Heart left ventricle (tissue), 16 donors: ENCODE measurements around the gene KNSTRN. TPM values are rescaled to one million over a fixed set of nuclear protein-coding genes. Genes with fewer than 3 reads are reported as not detected.

Experiments
- ATAC-seq, 4 donors: fragments of 200-7000 bp; cut with Tn5 transposase; one replicate each; pipeline ENCODE4 v1.9.1; 2020 to 2022; ENCODE audit warnings: moderate library complexity in 4 of 4, mild to moderate bottlenecking in 3 of 4, moderate number of reproducible peaks in 1 of 4
- DNase-seq, 5 donors: peaks; one replicate each; pipeline ENCODE4 v3.0.0-alpha.2; 2020
- H3K27ac ChIP-seq, 12 donors: fragments of 200-600 bp; sonication (generic) in 4 of 12; one replicate each; pipeline versions ENCODE4 v1.5.0 to v1.8.0; 2016 to 2022; ENCODE audit warnings: mild to moderate bottlenecking in 2 of 12
- H3K27me3 ChIP-seq, 9 donors: fragments of 200-600 bp; sonication (generic) in 2 of 9; one replicate each; pipeline versions ENCODE4 v1.5.1 to v1.8.0; 2016 to 2022; ENCODE audit warnings: mild to moderate bottlenecking in 3 of 9
- H3K36me3 ChIP-seq, 9 donors: fragments of 200-600 bp; sonication (generic) in 2 of 9; one replicate each; pipeline versions ENCODE4 v1.5.0 to v1.8.0; 2018 to 2022; ENCODE audit warnings: mild to moderate bottlenecking in 2 of 9
- H3K4me1 ChIP-seq, 12 donors: fragments of 200-600 bp; sonication (generic) in 4 of 12; one replicate each; pipeline versions ENCODE4 v1.5.0 to v1.8.0; 2016 to 2022; ENCODE audit warnings: mild to moderate bottlenecking in 3 of 12
- H3K4me3 ChIP-seq, 12 donors: fragments of 200-600 bp; sonication (generic) in 4 of 12; one replicate each; pipeline versions ENCODE4 v1.5.0 to v1.8.0; 2017 to 2022; ENCODE audit warnings: mild to moderate bottlenecking in 9 of 12, moderate library complexity in 4 of 12
- H3K9me3 ChIP-seq, 12 donors: fragments of 200-600 bp; sonication (generic) in 4 of 12; one replicate each; pipeline versions ENCODE4 v1.5.0 to v1.8.0; 2016 to 2022; ENCODE audit warnings: mild to moderate bottlenecking in 1 of 12
- CTCF ChIP-seq, 12 donors: fragments of 200-600 bp; sonication (generic) in 4 of 12; IDR thresholded peaks; one replicate each; pipeline versions ENCODE4 v1.5.0 to v1.8.0; 2018 to 2022; ENCODE audit warnings: antibody characterized with exemption in 12 of 12, mild to moderate bottlenecking in 5 of 12
- POLR2A ChIP-seq, 2 donors: fragments of 450-650 bp; IDR thresholded peaks; one replicate each; pipeline ENCODE4 v1.6.1; 2017; ENCODE audit warnings: antibody characterized with exemption in 2 of 2, mild to moderate bottlenecking in 2 of 2, moderate library complexity in 2 of 2
- WGBS, 4 donors: extraction: QIAGEN DNeasy Blood & Tissue Kit in 2 of 4; methylation state at CpG; one replicate each; pipeline versions ENCODE4 v1.1.5 to v1.1.7; 2013 to 2018; 5-methylcytosine and 5-hydroxymethylcytosine counted together
- intact Hi-C, 10 donors: fragments of 100-400 bp; cut with DNase I; formaldehyde crosslinking; loops; one replicate each; pipeline versions ENCODE4 v1.11.1 to v1.14.2; 2022
- polyA plus RNA-seq, 2 donors: library from polyadenylated mRNA; stranded (reverse); fragments of 200-250 nt; gene quantifications; one replicate each; pipeline ENCODE4 v1.2.3, GENCODE V29; 2013
- total RNA-seq, 9 donors: library from RNA; depleted of rRNA in 2 of 9; stranded (reverse); fragments of >200 nt in 2 of 9; fragmentation: NEBNext Ultra II Directional in 3 of 9; extraction: Animal tissue kit (Norgen Biotek cat#: 25700) in 3 of 9; gene quantifications; one replicate each; pipeline versions ENCODE4 v1.1.0 to v1.2.4, GENCODE V29; 2016 to 2023
- donor health status: ischemic (EF 13 %, LVEDD 7.1; RV severe dilation, severe dysfunction).
- donor health status: healthy with polysubstance abuse.
- donor health status: DM: no; HTN: yes; CAD: no.
- donor health status: DM: no; HTN: no; CAD: no.
- donor health status: ischemic (EF 25% LVEDD 6.9; RV normal size, moderate dysfunction).
- donor health status: ischemic (EF 25% LVEDD 5.7; RV mildly dilated, moderate dysfunction).
- donor health status: healthy.
- donor health status: DM: yes; HTN: yes; CAD: no.
- donor health status: ischemic (EF 35%, LVEDD 5.7; RV mildly dilated, moderate dysfunction).
- donor health status: nonischemic (EF 11% LVEDD 7.7; RV severe dilation, severe dysfunction).
- donor health status: DM: yes; HTN: yes; CAD: no.
- donor health status: PGD.
- donor health status: ischemic (EF 29% LVEDD 5.4; RV normal size, mild dysfunction).
- donor health status: nonischemic (EF 23%, LVEDD 6.1; RV moderate dilation, normal function).

The KNSTRN gene
- total and polyA plus RNA-seq, 11 donors, result 8.0 to 20.1 (median 9.9) TPM

- no peaks in the 10 kb centered on the region for H3K9me3 ChIP-seq
- TF ChIP-seq CTCF (IDR thresholded peaks at IDR 0.05) (peak in 2 of 12 donors; percentile 5 to 9), POLR2A (IDR thresholded peaks at IDR 0.05) (peak in 1 of 2 donors; percentile 19)
- peak within 1 kb of the TSS in 4 of 12 donors; percentile 17 to 69 (median 36) for H3K27ac ChIP-seq
- H3K4me3 ChIP-seq, result peak within 1 kb of the TSS; percentile 35 to 65 (median 58)
- intact Hi-C loops, result loop anchor here in 1 of 10 donors (5.0 kb wide), 1 partner anchor 46 kb away; no protein-coding TSS in a partner anchor
- H3K4me1 ChIP-seq, result peaks cover 0 to 29% (median 10%) of the 10 kb centered on the region in 12 donors
- WGBS, 4 donors, result 3 to 7% (median 5%) methylated on average over 34 to 82 of the region's 82 CpGs
- peak; percentile 87 to 96 (median 90) for DNase-seq
- no peaks in the 10 kb centered on the region for H3K36me3 ChIP-seq
- H3K27me3 ChIP-seq, result no peaks in the 10 kb centered on the region
- peak; percentile 81 to 95 (median 92) for ATAC-seq
These were observed 24.6 kb upstream of the KNSTRN start, which contains the start of gene DISP2 for GRCh38 chr15:40357723-40358470. DISP2 (plus strand) TSS chr15:40358219; CDS start chr15:40358322, 103 bp downstream.

GRCh38 chr15:40358471-40359353 is 23.8 kb upstream of the KNSTRN start:
- Histone ChIP-seq H3K27me3 (no peaks in the 10 kb centered on the region), H3K36me3 (no peaks in the 10 kb centered on the region), H3K9me3 (no peaks in the 10 kb centered on the region), H3K4me3 (peak overlapping the region; percentile 35 to 65 (median 58)), H3K4me1 (peaks cover 0 to 26% (median 10%) of the 10 kb centered on the region in 12 donors), H3K27ac (peak overlapping the region in 1 of 12 donors; percentile 24)
- DNase-seq, result no peak
- intact Hi-C loops, result loop anchor here in 1 of 10 donors (5.0 kb wide), 1 partner anchor 46 kb away; no protein-coding TSS in a partner anchor
- TF ChIP-seq CTCF (IDR thresholded peaks at IDR 0.05) (peak in 1 of 12 donors; percentile 29), POLR2A (IDR thresholded peaks at IDR 0.05) (no peak)
- WGBS, 4 donors, result 13 to 18% (median 15%) methylated on average over 21 to 31 of the region's 31 CpGs
- peak in 2 of 4 donors; percentile 18 to 27 for ATAC-seq

- ATAC-seq (no peak), DNase-seq (no peak)
- no peak overlapping the region for H3K4me3 ChIP-seq
- intact Hi-C loops, result loop anchor here in 1 of 10 donors (10.0 kb wide), 1 partner anchor 55 kb away; no protein-coding TSS in a partner anchor
- no peak overlapping the region for H3K27ac ChIP-seq
- no peak for TF ChIP-seq POLR2A (IDR thresholded peaks at IDR 0.05)
- no peak for TF ChIP-seq CTCF (IDR thresholded peaks at IDR 0.05)
- H3K36me3 ChIP-seq, result no peaks in the 10 kb centered on the region
- H3K4me1 ChIP-seq, result peaks cover 0 to 19% (median 8%) of the 10 kb centered on the region in 12 donors
- H3K9me3 ChIP-seq, result no peaks in the 10 kb centered on the region
- H3K27me3 ChIP-seq, result no peaks in the 10 kb centered on the region
- 88 to 97% (median 92%) methylated on average over 4 of the region's 4 CpGs for WGBS, 4 donors
These were observed 22.5 kb upstream of the KNSTRN start for GRCh38 chr15:40360015-40360414.
